MM.1S (cell line): Measurements from ENCODE around the gene KRTAP10-2.

Source experiments
- CTCF ChIP-seq: fragments of 300-600 bp; sonication (generic); IDR thresholded peaks from 2 replicates; pipeline ENCODE4 v1.5.1; 2016; ENCODE audit warnings: antibody characterized with exemption, low read length, mixed read lengths
- EZH2 ChIP-seq: fragments of 300-600 bp; sonication (generic); optimal IDR thresholded peaks from 2 replicates; pipeline ENCODE3; 2017; ENCODE audit warnings: low read depth, mild to moderate bottlenecking, antibody characterized with exemption, low read length, mixed read lengths
- EZH2phosphoT487 ChIP-seq: fragments of 300-600 bp; sonication (generic); IDR thresholded peaks from 2 replicates; pipeline ENCODE4 v1.6.1; 2018; ENCODE audit warnings: antibody characterized with exemption, low read length

DNA sequence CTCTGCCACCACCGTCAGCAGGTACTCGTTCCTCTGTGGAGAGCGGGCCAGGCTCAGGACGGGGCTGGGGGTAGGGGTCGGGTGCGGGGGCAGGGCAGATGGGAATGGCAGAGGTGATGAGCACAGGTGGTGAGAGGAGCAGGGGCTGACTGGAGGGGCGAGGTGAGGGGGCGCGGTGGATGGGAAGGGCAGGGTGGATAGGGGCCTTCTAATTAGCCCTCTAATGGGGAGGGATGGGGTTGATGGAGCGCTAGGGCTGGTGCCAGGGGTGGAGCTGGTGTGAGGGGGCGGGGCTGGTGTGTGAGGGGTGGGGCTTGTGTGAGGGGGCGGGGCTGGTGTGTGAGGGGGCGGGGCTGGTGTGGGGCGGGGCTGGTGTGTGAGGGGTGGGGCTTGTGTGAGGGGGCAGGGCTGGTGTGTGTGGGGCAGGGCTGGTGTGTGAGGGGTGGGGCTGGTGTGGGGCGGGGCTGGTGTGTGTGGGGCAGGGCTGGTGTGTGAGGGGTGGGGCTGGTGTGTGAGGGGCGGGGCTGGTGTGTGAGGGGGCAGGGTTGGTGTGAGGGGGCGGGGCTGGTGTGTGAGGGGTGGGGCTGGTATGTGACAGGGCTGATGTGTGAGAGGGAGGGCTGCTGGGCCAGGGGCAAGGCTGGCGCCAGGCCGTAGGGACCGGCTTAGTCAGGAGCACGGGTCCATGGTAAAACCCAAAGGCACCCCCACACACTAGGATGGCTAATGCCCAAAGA, 17.2 kb downstream of the KRTAP10-2 start:
- TF ChIP-seq CTCF, result no peak
- no peak for TF ChIP-seq EZH2
- no peak for TF ChIP-seq EZH2phosphoT487
